ENCODE data around the gene CATSPERB.

- TF ChIP-seq, protein P1, sequence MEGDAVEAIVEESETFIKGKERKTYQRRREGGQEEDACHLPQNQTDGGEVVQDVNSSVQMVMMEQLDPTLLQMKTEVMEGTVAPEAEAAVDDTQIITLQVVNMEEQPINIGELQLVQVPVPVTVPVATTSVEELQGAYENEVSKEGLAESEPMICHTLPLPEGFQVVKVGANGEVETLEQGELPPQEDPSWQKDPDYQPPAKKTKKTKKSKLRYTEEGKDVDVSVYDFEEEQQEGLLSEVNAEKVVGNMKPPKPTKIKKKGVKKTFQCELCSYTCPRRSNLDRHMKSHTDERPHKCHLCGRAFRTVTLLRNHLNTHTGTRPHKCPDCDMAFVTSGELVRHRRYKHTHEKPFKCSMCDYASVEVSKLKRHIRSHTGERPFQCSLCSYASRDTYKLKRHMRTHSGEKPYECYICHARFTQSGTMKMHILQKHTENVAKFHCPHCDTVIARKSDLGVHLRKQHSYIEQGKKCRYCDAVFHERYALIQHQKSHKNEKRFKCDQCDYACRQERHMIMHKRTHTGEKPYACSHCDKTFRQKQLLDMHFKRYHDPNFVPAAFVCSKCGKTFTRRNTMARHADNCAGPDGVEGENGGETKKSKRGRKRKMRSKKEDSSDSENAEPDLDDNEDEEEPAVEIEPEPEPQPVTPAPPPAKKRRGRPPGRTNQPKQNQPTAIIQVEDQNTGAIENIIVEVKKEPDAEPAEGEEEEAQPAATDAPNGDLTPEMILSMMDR (IDR thresholded peaks at IDR 0.05), result no peak
- TF ChIP-seq EP300 (IDR thresholded peaks at IDR 0.05), result no peak
- no peak for TF ChIP-seq POLR2A (IDR thresholded peaks at IDR 0.05; ENCODE audit: low read depth)
- no peak for TF ChIP-seq POLR2AphosphoS5 (IDR thresholded peaks at IDR 0.05)
Measured at GRCh38 chr14:91780452-91780851, 48.6 kb upstream of the CATSPERB start.

Data from esophagus muscularis mucosa (tissue), 4 donors.